ENCODE results near the gene TOP3B.

Gene TOP3B

DNA sequence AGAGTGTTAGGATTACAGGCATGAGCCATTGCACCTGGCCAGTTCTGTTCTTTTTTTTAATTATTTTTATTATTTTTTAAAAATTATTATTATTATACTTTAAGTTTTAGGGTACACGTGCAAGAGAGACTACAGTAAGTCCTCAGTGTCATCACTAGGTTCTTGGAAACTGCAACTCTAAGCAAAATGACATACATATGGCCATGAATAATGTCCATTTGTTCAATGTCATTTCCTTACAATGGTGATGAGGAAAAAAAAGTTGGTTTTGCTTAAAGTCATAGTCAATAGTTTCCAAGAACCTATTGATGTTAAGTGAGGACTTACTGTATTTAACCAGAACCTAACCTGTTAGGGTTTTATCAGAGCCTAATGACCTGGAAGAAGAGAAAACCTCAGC, 29.4 kb upstream of the TOP3B start:
- no peak for DNase-seq (ENCODE audit: low spot score)
- TF ChIP-seq, protein P1, sequence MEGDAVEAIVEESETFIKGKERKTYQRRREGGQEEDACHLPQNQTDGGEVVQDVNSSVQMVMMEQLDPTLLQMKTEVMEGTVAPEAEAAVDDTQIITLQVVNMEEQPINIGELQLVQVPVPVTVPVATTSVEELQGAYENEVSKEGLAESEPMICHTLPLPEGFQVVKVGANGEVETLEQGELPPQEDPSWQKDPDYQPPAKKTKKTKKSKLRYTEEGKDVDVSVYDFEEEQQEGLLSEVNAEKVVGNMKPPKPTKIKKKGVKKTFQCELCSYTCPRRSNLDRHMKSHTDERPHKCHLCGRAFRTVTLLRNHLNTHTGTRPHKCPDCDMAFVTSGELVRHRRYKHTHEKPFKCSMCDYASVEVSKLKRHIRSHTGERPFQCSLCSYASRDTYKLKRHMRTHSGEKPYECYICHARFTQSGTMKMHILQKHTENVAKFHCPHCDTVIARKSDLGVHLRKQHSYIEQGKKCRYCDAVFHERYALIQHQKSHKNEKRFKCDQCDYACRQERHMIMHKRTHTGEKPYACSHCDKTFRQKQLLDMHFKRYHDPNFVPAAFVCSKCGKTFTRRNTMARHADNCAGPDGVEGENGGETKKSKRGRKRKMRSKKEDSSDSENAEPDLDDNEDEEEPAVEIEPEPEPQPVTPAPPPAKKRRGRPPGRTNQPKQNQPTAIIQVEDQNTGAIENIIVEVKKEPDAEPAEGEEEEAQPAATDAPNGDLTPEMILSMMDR (IDR thresholded peaks at IDR 0.05; ENCODE audit: borderline replicate concordance, control extremely low read depth, extremely low read depth, insufficient read depth, missing control alignments) = no peak
- in situ Hi-C loops (cut with MboI; ENCODE audit: low sequenced_read_pairs, unreplicated experiment) = no loop called here

DNA sequence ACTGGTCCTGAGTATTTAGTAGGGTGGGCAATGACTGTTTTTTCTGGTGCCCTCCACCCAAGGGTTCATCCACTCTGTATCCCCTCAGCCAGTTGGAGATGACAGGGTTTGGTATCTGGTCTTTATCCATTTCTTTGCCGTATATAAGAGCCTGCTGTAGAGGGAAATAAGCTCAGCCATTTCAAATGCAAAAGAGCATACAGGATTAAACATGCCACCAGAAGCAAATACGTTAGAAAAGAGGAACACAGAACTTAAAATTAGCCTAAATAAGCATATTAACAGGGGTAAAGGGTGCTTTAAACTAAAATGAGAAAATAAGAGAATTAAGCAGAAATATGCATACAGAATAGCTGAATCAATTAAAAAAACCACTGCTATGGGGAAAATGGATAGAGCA, 27.8 kb upstream of the TOP3B start:
- DNase-seq (ENCODE audit: low spot score) = no peak
- in situ Hi-C loops (cut with MboI; ENCODE audit: low sequenced_read_pairs, unreplicated experiment) = no loop called here
- TF ChIP-seq, protein P1 (IDR thresholded peaks at IDR 0.05; ENCODE audit: borderline replicate concordance, control extremely low read depth, extremely low read depth, insufficient read depth, missing control alignments) = no peak

GRCh38 chr22:22009661-22010060, 27.1 kb upstream of the TOP3B start:
- no peak for DNase-seq (ENCODE audit: low spot score)
- in situ Hi-C loops (cut with MboI; ENCODE audit: low sequenced_read_pairs, unreplicated experiment) = no loop called here
- TF ChIP-seq, protein P1 (IDR thresholded peaks at IDR 0.05; ENCODE audit: borderline replicate concordance, control extremely low read depth, extremely low read depth, insufficient read depth, missing control alignments) = no peak

- DNase-seq (ENCODE audit: low spot score) = no peak
- in situ Hi-C loops (cut with MboI; ENCODE audit: low sequenced_read_pairs, unreplicated experiment) = no loop called here
- TF ChIP-seq, protein P1 (IDR thresholded peaks at IDR 0.05; ENCODE audit: borderline replicate concordance, control extremely low read depth, extremely low read depth, insufficient read depth, missing control alignments) = no peak
Observed at GRCh38 chr22:22006596-22006990, 24.0 kb upstream of the TOP3B start.

GRCh38 chr22:22005945-22006595, 23.5 kb upstream of the TOP3B start:
- no peak for DNase-seq (ENCODE audit: low spot score)
- in situ Hi-C loops (cut with MboI; ENCODE audit: low sequenced_read_pairs, unreplicated experiment) = no loop called here
- TF ChIP-seq, protein P1 (IDR thresholded peaks at IDR 0.05; ENCODE audit: borderline replicate concordance, control extremely low read depth, extremely low read depth, insufficient read depth, missing control alignments) = no peak

DNA sequence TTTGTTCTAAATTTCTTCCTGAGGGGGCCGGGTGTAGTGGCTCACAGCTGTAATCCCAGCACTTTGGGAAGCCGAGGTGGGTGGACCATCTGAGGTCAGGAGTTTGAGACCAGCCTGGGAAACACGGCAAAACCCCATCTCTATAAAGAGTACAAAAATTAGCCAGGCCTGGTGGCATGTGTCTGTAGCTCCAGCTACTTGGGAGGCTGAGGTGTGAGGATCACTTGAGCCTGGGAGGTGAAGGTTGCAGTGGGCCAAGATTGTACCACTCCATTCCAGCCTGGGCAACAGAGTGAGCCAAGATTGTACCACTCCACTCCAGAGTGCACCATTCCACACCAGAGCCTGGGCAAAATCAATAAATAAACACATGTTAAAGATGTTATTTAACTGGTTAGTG, 20.6 kb upstream of the TOP3B start:
- no peak for DNase-seq (ENCODE audit: low spot score)
- in situ Hi-C loops (cut with MboI; ENCODE audit: low sequenced_read_pairs, unreplicated experiment) = no loop called here
- TF ChIP-seq, protein P1 (IDR thresholded peaks at IDR 0.05; ENCODE audit: borderline replicate concordance, control extremely low read depth, extremely low read depth, insufficient read depth, missing control alignments) = no peak
